WTC11 (cell line): ENCODE measurements around the gene ZNF397. TPM values are rescaled to one million over a fixed set of nuclear protein-coding genes. Genes with fewer than 3 reads are reported as not detected.

ENCODE experiments used
- ATAC-seq: fragments of 200-7000 bp; cut with Tn5 transposase; 2 replicates; pipeline ENCODE4 v1.10.0; 2021; ENCODE audit warnings: mild to moderate bottlenecking, moderate library complexity
- CTCF ChIA-PET: fragments of 300-600 bp; sonication (Branson Sonifier 250); formaldehyde crosslinking; loops from one replicate; lab custom pipeline; 2021; ENCODE audit warnings: antibody characterized with exemption; lab: Charles Lee
- POLR2A ChIA-PET: fragments of 350-600 bp; sonication (Branson Sonifier 250); formaldehyde crosslinking; loops from one replicate; lab custom pipeline; 2021; ENCODE audit warnings: antibody characterized with exemption; lab: Charles Lee
- DNase-seq: peaks from one replicate; pipeline ENCODE4 v3.0.0; 2021; ENCODE audit warnings: low spot score
- H3K27ac Mint-ChIP-seq: 2 replicates; pipeline ENCODE4 v1.8.0; 2021; ENCODE audit warnings: mixed read lengths
- H3K27me3 Mint-ChIP-seq: 2 replicates; pipeline ENCODE4 v1.8.0; 2021; ENCODE audit warnings: low read depth, mild to moderate bottlenecking, moderate library complexity, mixed read lengths
- H3K36me3 Mint-ChIP-seq: 2 replicates; pipeline ENCODE4 v1.8.0; 2021; ENCODE audit warnings: mixed read lengths
- H3K4me1 Mint-ChIP-seq: 2 replicates; pipeline ENCODE4 v1.8.0; 2022; ENCODE audit warnings: mixed read lengths
- H3K4me3 Mint-ChIP-seq: 2 replicates; pipeline ENCODE4 v1.8.0; 2021; ENCODE audit warnings: mild to moderate bottlenecking, moderate library complexity, mixed read lengths
- H3K9me3 Mint-ChIP-seq: 2 replicates; pipeline ENCODE4 v1.8.0; 2021; ENCODE audit warnings: mixed read lengths
- CREB1 ChIP-seq: sonication (generic); formaldehyde crosslinking; IDR thresholded peaks from 2 replicates; pipeline ENCODE4 v1.8.0; 2023; ENCODE audit warnings: mild to moderate bottlenecking, missing genetic modification reagents
- IRF2 ChIP-seq: sonication (generic); formaldehyde crosslinking; IDR thresholded peaks from 2 replicates; pipeline ENCODE4 v1.8.0; 2022; ENCODE audit warnings: low read depth, missing genetic modification reagents, borderline replicate concordance
- NR2C2 ChIP-seq: sonication (generic); formaldehyde crosslinking; IDR thresholded peaks from 2 replicates; pipeline ENCODE4 v1.8.0; 2022; ENCODE audit warnings: mild to moderate bottlenecking, missing genetic modification reagents
- PREB ChIP-seq: sonication (generic); formaldehyde crosslinking; IDR thresholded peaks from 2 replicates; pipeline ENCODE4 v1.8.1; 2022; ENCODE audit warnings: mild to moderate bottlenecking, missing genetic modification reagents, moderate library complexity, borderline replicate concordance
- TP53 ChIP-seq: sonication (generic); formaldehyde crosslinking; IDR thresholded peaks from 2 replicates; pipeline ENCODE4 v1.8.1; 2023; ENCODE audit warnings: mild to moderate bottlenecking, missing genetic modification reagents
- ZNF121 ChIP-seq: sonication (generic); formaldehyde crosslinking; IDR thresholded peaks from 2 replicates; pipeline ENCODE4 v1.8.0; 2023; ENCODE audit warnings: missing genetic modification reagents
- ZNF219 ChIP-seq: sonication (generic); formaldehyde crosslinking; IDR thresholded peaks from 2 replicates; pipeline ENCODE4 v1.8.0; 2023; ENCODE audit warnings: missing genetic modification reagents, mild to moderate bottlenecking, borderline replicate concordance
- ZNF396 ChIP-seq: fragments of 250-450 bp; sonication (Bioruptor Pico); IDR thresholded peaks from 2 replicates; pipeline ENCODE4 v1.8.0; 2021; ENCODE audit warnings: mild to moderate bottlenecking, moderate library complexity, borderline replicate concordance
- ZNF532 ChIP-seq: fragments of 250-450 bp; sonication (Bioruptor Pico); IDR thresholded peaks from 2 replicates; pipeline ENCODE4 v1.9.0; 2021; ENCODE audit warnings: mild to moderate bottlenecking, borderline replicate concordance
- total RNA-seq: library from RNA; stranded (reverse); gene quantifications from 3 replicates; pipeline ENCODE4 v1.2.3, GENCODE V29; 2021
- TF ChIP-seq, protein P1 (sequence below): fragments of 250-450 bp; sonication (Bioruptor Pico); IDR thresholded peaks from 2 replicates; pipeline ENCODE4 v1.9.0; 2021; ENCODE audit warnings: mild to moderate bottlenecking
- TF ChIP-seq, protein P2 (sequence below): sonication (generic); formaldehyde crosslinking; IDR thresholded peaks from 2 replicates; pipeline ENCODE4 v1.8.1; 2023; ENCODE audit warnings: mild to moderate bottlenecking, missing genetic modification reagents, moderate library complexity
- TF ChIP-seq, protein P3 (sequence below): sonication (generic); formaldehyde crosslinking; IDR thresholded peaks from 2 replicates; pipeline ENCODE4 v1.8.1; 2022; ENCODE audit warnings: low read depth, mild to moderate bottlenecking, moderate library complexity, missing genetic modification reagents, borderline replicate concordance

The ZNF397 gene
- total RNA-seq, 1 experiment from 2014 or later = 44.0 TPM

DNA sequence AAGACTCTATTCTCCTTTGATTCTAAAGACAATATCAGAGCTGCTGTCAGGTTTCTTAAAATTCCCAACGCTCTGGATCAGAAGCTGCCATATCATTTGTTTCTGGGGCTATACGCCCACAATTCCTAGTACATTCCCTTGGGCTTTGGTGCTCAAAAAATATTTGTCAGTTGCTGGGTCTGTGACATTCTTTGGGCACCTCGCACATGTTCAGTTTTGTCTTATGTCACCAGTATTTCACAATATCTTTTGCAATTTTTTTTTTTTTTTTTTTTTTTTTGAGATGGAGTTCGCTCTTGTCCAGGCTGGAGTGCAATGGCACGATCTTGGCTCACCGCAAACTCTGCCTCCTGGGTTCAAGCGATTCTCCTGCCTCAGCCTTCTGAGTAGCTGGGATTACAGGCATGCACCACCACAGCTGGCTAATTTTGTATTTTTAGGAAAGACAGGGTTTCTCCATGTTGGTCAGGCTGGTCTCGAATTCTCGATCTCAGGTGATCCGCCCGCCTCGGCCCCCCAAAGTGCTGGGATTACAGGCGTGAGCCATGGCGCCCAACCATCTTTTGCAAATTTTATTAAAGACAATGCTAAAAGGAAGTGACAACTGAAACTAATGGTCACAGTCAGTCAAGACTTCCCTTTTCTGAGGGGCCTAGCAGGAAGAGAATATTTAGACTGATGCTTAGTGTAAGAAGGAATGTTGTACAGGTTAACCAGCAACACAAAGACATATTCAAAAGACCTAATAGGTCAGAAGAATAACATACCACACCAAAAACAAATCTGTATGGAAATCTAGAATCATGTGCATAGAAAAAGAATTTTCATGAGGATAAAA lies 6.8 kb downstream of the ZNF397 start:
- DNase-seq (no peak), ATAC-seq (no peak)
- Mint-ChIP-seq H3K27ac (no peak overlapping the region), H3K27me3 (no peaks in the 10 kb centered on the region), H3K36me3 (peaks cover 76% of the 10 kb centered on the region), H3K4me3 (no peak overlapping the region), H3K4me1 (peaks cover under 1% of the 10 kb centered on the region; the same call in 1 of the 2 replicates), H3K9me3 (no peaks in the 10 kb centered on the region)
- POLR2A ChIA-PET = no interaction called here
- TF ChIP-seq NR2C2 (CRISPR knock-in tag) (no peak), ZNF532 (no peak), IRF2 (CRISPR knock-in tag) (no peak), ZNF396 (CRISPR knock-in tag) (no peak), CREB1 (no peak), TP53 (CRISPR knock-in tag) (no peak)
- TF ChIP-seq, protein P1, sequence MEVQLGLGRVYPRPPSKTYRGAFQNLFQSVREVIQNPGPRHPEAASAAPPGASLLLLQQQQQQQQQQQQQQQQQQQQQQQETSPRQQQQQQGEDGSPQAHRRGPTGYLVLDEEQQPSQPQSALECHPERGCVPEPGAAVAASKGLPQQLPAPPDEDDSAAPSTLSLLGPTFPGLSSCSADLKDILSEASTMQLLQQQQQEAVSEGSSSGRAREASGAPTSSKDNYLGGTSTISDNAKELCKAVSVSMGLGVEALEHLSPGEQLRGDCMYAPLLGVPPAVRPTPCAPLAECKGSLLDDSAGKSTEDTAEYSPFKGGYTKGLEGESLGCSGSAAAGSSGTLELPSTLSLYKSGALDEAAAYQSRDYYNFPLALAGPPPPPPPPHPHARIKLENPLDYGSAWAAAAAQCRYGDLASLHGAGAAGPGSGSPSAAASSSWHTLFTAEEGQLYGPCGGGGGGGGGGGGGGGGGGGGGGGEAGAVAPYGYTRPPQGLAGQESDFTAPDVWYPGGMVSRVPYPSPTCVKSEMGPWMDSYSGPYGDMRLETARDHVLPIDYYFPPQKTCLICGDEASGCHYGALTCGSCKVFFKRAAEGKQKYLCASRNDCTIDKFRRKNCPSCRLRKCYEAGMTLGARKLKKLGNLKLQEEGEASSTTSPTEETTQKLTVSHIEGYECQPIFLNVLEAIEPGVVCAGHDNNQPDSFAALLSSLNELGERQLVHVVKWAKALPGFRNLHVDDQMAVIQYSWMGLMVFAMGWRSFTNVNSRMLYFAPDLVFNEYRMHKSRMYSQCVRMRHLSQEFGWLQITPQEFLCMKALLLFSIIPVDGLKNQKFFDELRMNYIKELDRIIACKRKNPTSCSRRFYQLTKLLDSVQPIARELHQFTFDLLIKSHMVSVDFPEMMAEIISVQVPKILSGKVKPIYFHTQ (CRISPR knock-in tag) = no peak
- TF ChIP-seq, protein P2, sequence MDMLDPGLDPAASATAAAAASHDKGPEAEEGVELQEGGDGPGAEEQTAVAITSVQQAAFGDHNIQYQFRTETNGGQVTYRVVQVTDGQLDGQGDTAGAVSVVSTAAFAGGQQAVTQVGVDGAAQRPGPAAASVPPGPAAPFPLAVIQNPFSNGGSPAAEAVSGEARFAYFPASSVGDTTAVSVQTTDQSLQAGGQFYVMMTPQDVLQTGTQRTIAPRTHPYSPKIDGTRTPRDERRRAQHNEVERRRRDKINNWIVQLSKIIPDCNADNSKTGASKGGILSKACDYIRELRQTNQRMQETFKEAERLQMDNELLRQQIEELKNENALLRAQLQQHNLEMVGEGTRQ (CRISPR knock-in tag) = no peak
- CTCF ChIA-PET = no interaction called here

DNA sequence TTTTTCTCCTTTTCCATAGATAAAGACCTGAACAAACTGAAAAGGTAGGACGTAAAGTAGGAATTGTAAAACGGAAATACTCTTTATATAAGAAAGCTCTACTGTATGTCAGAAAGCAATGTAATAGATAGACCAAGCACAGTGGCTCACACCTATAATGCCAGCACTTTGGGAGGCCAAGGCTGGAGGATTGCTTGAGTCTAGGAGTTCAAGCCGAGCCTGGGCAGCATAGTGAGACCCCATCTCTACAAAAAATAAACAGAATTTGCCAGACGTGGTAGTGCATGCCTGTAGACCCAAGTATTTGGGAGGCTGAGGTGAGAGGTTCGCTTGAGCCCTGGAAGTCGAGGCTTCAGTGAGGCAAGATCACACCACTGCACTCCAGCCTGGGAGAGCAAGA lies 7.6 kb downstream of the ZNF397 start:
- no peak for TF ChIP-seq ZNF219 (CRISPR knock-in tag)
- TF ChIP-seq PREB (CRISPR knock-in tag) = no peak
- peak; percentile 89 for TF ChIP-seq ZNF121
- TF ChIP-seq, protein P3, sequence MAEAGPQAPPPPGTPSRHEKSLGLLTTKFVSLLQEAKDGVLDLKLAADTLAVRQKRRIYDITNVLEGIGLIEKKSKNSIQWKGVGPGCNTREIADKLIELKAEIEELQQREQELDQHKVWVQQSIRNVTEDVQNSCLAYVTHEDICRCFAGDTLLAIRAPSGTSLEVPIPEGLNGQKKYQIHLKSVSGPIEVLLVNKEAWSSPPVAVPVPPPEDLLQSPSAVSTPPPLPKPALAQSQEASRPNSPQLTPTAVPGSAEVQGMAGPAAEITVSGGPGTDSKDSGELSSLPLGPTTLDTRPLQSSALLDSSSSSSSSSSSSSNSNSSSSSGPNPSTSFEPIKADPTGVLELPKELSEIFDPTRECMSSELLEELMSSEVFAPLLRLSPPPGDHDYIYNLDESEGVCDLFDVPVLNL (CRISPR knock-in tag) = no peak
- TF ChIP-seq, all 79 proteins: peak for 1
- Mint-ChIP-seq H3K4me1 (no peaks in the 10 kb centered on the region), H3K27ac (no peak overlapping the region), H3K9me3 (peaks cover 5% of the 10 kb centered on the region), H3K36me3 (peaks cover 74% of the 10 kb centered on the region), H3K4me3 (no peak overlapping the region), H3K27me3 (no peaks in the 10 kb centered on the region)
- ChIA-PET CTCF (no interaction called here), POLR2A (no interaction called here)
- DNase-seq (no peak), ATAC-seq (no peak)
